GM23248 (cell line): ENCODE data around the gene CHRNA10.

ENCODE experiments used
- EZH2 ChIP-seq: fragments of 200-600 bp; sonication (generic); IDR thresholded peaks from 2 replicates; pipeline ENCODE4 v1.6.1; 2018; ENCODE audit warnings: antibody characterized with exemption, mild to moderate bottlenecking; ENCODE audit not compliant: insufficient read depth, poor library complexity, severe bottlenecking
- EZH2phosphoT487 ChIP-seq: fragments of 200-600 bp; sonication (generic); IDR thresholded peaks from 2 replicates; pipeline ENCODE4 v1.6.1; 2018; ENCODE audit warnings: antibody characterized with exemption, moderate library complexity, mild to moderate bottlenecking, low read depth; ENCODE audit not compliant: insufficient read depth

- no peak for TF ChIP-seq EZH2
- TF ChIP-seq EZH2phosphoT487, result no peak
Measured at GRCh38 chr11:3639841-3640240, 31.3 kb downstream of the CHRNA10 start.
